ENCODE measurements around the gene ASB1.

The ASB1 gene

GRCh38 chr2:238391042-238391689 is 35.6 kb upstream of the ASB1 start:
- no peak overlapping the region for H3K4me3 ChIP-seq (ENCODE audit: low read length)
- DNase-seq = no peak
- H3K27me3 ChIP-seq (replicated peaks; ENCODE audit: insufficient read depth, low read length) = no peaks in the 10 kb centered on the region
- no peak overlapping the region for H3K27ac ChIP-seq (ENCODE audit: low read length)
- H3K4me2 ChIP-seq (ENCODE audit: low read depth, low read length) = no peak overlapping the region
- H3K4me1 ChIP-seq (ENCODE audit: low read length) = no peaks in the 10 kb centered on the region
- no peaks in the 10 kb centered on the region for H4K20me1 ChIP-seq (ENCODE audit: insufficient read depth, low read length)
- H3K9ac ChIP-seq (ENCODE audit: low read length) = no peak overlapping the region
- no peaks in the 10 kb centered on the region for H3F3A ChIP-seq (ENCODE audit: insufficient read depth, low read length)
- TF ChIP-seq EZH2 (optimal IDR thresholded peaks at IDR 0.05; ENCODE audit: low read depth, low read length) (no peak), CTCF (IDR thresholded peaks at IDR 0.05; ENCODE audit: low read length) (no peak), EZH2phosphoT487 (IDR thresholded peaks at IDR 0.05; ENCODE audit: low read length) (no peak)
- H2AFZ ChIP-seq (ENCODE audit: low read length) = no peak overlapping the region
- H3K9me3 ChIP-seq (replicated peaks; ENCODE audit: insufficient read depth, low read length) = no peaks in the 10 kb centered on the region
- H3K36me3 ChIP-seq (replicated peaks; ENCODE audit: insufficient read depth, low read length) = no peaks in the 10 kb centered on the region
- H3K9me2 ChIP-seq (replicated peaks; ENCODE audit: insufficient read depth, low read length) = no peaks in the 10 kb centered on the region
- H3K79me2 ChIP-seq (ENCODE audit: low read length) = no peaks in the 10 kb centered on the region

- Histone ChIP-seq H4K20me1 (ENCODE audit: insufficient read depth, low read length) (no peaks in the 10 kb centered on the region), H3F3A (ENCODE audit: insufficient read depth, low read length) (no peaks in the 10 kb centered on the region), H2AFZ (ENCODE audit: low read length) (no peak overlapping the region), H3K9ac (ENCODE audit: low read length) (no peak overlapping the region), H3K4me2 (ENCODE audit: low read depth, low read length) (no peak overlapping the region), H3K4me3 (ENCODE audit: low read length) (no peak overlapping the region), H3K27me3 (replicated peaks; ENCODE audit: insufficient read depth, low read length) (no peaks in the 10 kb centered on the region), H3K9me2 (replicated peaks; ENCODE audit: insufficient read depth, low read length) (no peaks in the 10 kb centered on the region), H3K79me2 (ENCODE audit: low read length) (no peaks in the 10 kb centered on the region), H3K27ac (ENCODE audit: low read length) (no peak overlapping the region), H3K36me3 (replicated peaks; ENCODE audit: insufficient read depth, low read length) (no peaks in the 10 kb centered on the region), H3K4me1 (ENCODE audit: low read length) (no peaks in the 10 kb centered on the region), H3K9me3 (replicated peaks; ENCODE audit: insufficient read depth, low read length) (no peaks in the 10 kb centered on the region)
- no peak for DNase-seq
- TF ChIP-seq EZH2phosphoT487 (IDR thresholded peaks at IDR 0.05; ENCODE audit: low read length) (no peak), EZH2 (optimal IDR thresholded peaks at IDR 0.05; ENCODE audit: low read depth, low read length) (no peak), CTCF (IDR thresholded peaks at IDR 0.05; ENCODE audit: low read length) (no peak)
Measured at GRCh38 chr2:238396663-238397062, 30.1 kb upstream of the ASB1 start.

- H3K9me2 ChIP-seq (replicated peaks; ENCODE audit: insufficient read depth, low read length) = no peaks in the 10 kb centered on the region
- H3K9ac ChIP-seq (ENCODE audit: low read length) = no peak overlapping the region
- H3F3A ChIP-seq (ENCODE audit: insufficient read depth, low read length) = no peaks in the 10 kb centered on the region
- TF ChIP-seq EZH2phosphoT487 (IDR thresholded peaks at IDR 0.05; ENCODE audit: low read length) (no peak), CTCF (IDR thresholded peaks at IDR 0.05; ENCODE audit: low read length) (no peak), EZH2 (optimal IDR thresholded peaks at IDR 0.05; ENCODE audit: low read depth, low read length) (no peak)
- H3K4me2 ChIP-seq (ENCODE audit: low read depth, low read length) = no peak overlapping the region
- no peak overlapping the region for H3K27ac ChIP-seq (ENCODE audit: low read length)
- H3K9me3 ChIP-seq (replicated peaks; ENCODE audit: insufficient read depth, low read length) = no peaks in the 10 kb centered on the region
- no peaks in the 10 kb centered on the region for H4K20me1 ChIP-seq (ENCODE audit: insufficient read depth, low read length)
- no peaks in the 10 kb centered on the region for H3K4me1 ChIP-seq (ENCODE audit: low read length)
- no peak overlapping the region for H3K4me3 ChIP-seq (ENCODE audit: low read length)
- H2AFZ ChIP-seq (ENCODE audit: low read length) = no peak overlapping the region
- H3K27me3 ChIP-seq (replicated peaks; ENCODE audit: insufficient read depth, low read length) = no peaks in the 10 kb centered on the region
- no peaks in the 10 kb centered on the region for H3K36me3 ChIP-seq (replicated peaks; ENCODE audit: insufficient read depth, low read length)
- DNase-seq = no peak
- H3K79me2 ChIP-seq (ENCODE audit: low read length) = no peaks in the 10 kb centered on the region
Measured at GRCh38 chr2:238397356-238397755, 29.4 kb upstream of the ASB1 start.

All from MM.1S (cell line).